Measurements from ENCODE around the gene SCLY.

SCLY gene

GRCh38 chr2:238039985-238040384 is 20.8 kb upstream of the SCLY start:
- H3F3A ChIP-seq (ENCODE audit: low read depth), result no peaks in the 10 kb centered on the region
- H2AFZ ChIP-seq (ENCODE audit: low read length), result no peak overlapping the region
- H3K4me2 ChIP-seq (ENCODE audit: low read depth, low read length, poor library complexity, severe bottlenecking), result no peak overlapping the region
- no peaks in the 10 kb centered on the region for H4K20me1 ChIP-seq (ENCODE audit: insufficient read depth, low read length, poor library complexity, severe bottlenecking)
- H3K9me2 ChIP-seq (replicated peaks; ENCODE audit: low read depth, low read length), result no peaks in the 10 kb centered on the region
- TF ChIP-seq CTCF (conservative IDR thresholded peaks at IDR 0.05; ENCODE audit: low read length) (no peak), EZH2phosphoT487 (IDR thresholded peaks at IDR 0.05; ENCODE audit: borderline replicate concordance) (no peak)
- no peaks in the 10 kb centered on the region for H3K27me3 ChIP-seq (ENCODE audit: insufficient read depth, low read length, poor library complexity, severe bottlenecking)
- no peaks in the 10 kb centered on the region for H3K9me3 ChIP-seq (ENCODE audit: insufficient read depth, low read depth, low read length)
- no peaks in the 10 kb centered on the region for H3K4me1 ChIP-seq (ENCODE audit: insufficient read depth, low read length, poor library complexity, severe bottlenecking)
- no peaks in the 10 kb centered on the region for H3K79me2 ChIP-seq (ENCODE audit: insufficient read depth, low read length)
- H3K9ac ChIP-seq (ENCODE audit: low read depth, low read length, poor library complexity, severe bottlenecking), result no peak overlapping the region
- H3K4me3 ChIP-seq (ENCODE audit: low read length, poor library complexity, severe bottlenecking), result no peak overlapping the region
- H3K36me3 ChIP-seq (ENCODE audit: insufficient read depth, low read length), result peaks cover 89% of the 10 kb centered on the region; the same call in 1 of the 2 replicates

- Histone ChIP-seq H3K9ac (ENCODE audit: low read depth, low read length, poor library complexity, severe bottlenecking) (no peak overlapping the region), H3K79me2 (ENCODE audit: insufficient read depth, low read length) (no peaks in the 10 kb centered on the region), H3K27me3 (ENCODE audit: insufficient read depth, low read length, poor library complexity, severe bottlenecking) (no peaks in the 10 kb centered on the region), H3K9me2 (replicated peaks; ENCODE audit: low read depth, low read length) (no peaks in the 10 kb centered on the region), H3F3A (ENCODE audit: low read depth) (no peaks in the 10 kb centered on the region), H3K36me3 (ENCODE audit: insufficient read depth, low read length) (peaks cover 82% of the 10 kb centered on the region; the same call in 1 of the 2 replicates), H2AFZ (ENCODE audit: low read length) (no peak overlapping the region), H3K9me3 (ENCODE audit: insufficient read depth, low read depth, low read length) (no peaks in the 10 kb centered on the region), H4K20me1 (ENCODE audit: insufficient read depth, low read length, poor library complexity, severe bottlenecking) (no peaks in the 10 kb centered on the region), H3K4me1 (ENCODE audit: insufficient read depth, low read length, poor library complexity, severe bottlenecking) (no peaks in the 10 kb centered on the region), H3K4me2 (ENCODE audit: low read depth, low read length, poor library complexity, severe bottlenecking) (no peak overlapping the region), H3K4me3 (ENCODE audit: low read length, poor library complexity, severe bottlenecking) (no peak overlapping the region)
- TF ChIP-seq CTCF (conservative IDR thresholded peaks at IDR 0.05; ENCODE audit: low read length) (no peak), EZH2phosphoT487 (IDR thresholded peaks at IDR 0.05; ENCODE audit: borderline replicate concordance) (no peak)
Measured at GRCh38 chr2:238040918-238041317, 19.9 kb upstream of the SCLY start.

GRCh38 chr2:238042090-238042489 is 18.7 kb upstream of the SCLY start:
- H2AFZ ChIP-seq (ENCODE audit: low read length), result no peak overlapping the region
- H3K9me3 ChIP-seq (ENCODE audit: insufficient read depth, low read depth, low read length), result no peaks in the 10 kb centered on the region
- H3K27me3 ChIP-seq (ENCODE audit: insufficient read depth, low read length, poor library complexity, severe bottlenecking), result no peaks in the 10 kb centered on the region
- no peak overlapping the region for H3K9ac ChIP-seq (ENCODE audit: low read depth, low read length, poor library complexity, severe bottlenecking)
- no peak for TF ChIP-seq EZH2phosphoT487 (IDR thresholded peaks at IDR 0.05; ENCODE audit: borderline replicate concordance)
- TF ChIP-seq CTCF (conservative IDR thresholded peaks at IDR 0.05; ENCODE audit: low read length), result no peak
- no peak overlapping the region for H3K4me2 ChIP-seq (ENCODE audit: low read depth, low read length, poor library complexity, severe bottlenecking)
- H3K9me2 ChIP-seq (replicated peaks; ENCODE audit: low read depth, low read length), result no peaks in the 10 kb centered on the region
- no peaks in the 10 kb centered on the region for H3F3A ChIP-seq (ENCODE audit: low read depth)
- H3K4me3 ChIP-seq (ENCODE audit: low read length, poor library complexity, severe bottlenecking), result no peak overlapping the region
- H4K20me1 ChIP-seq (ENCODE audit: insufficient read depth, low read length, poor library complexity, severe bottlenecking), result no peaks in the 10 kb centered on the region
- H3K36me3 ChIP-seq (ENCODE audit: insufficient read depth, low read length), result peaks cover 82% of the 10 kb centered on the region; the same call in 1 of the 2 replicates
- H3K79me2 ChIP-seq (ENCODE audit: insufficient read depth, low read length), result no peaks in the 10 kb centered on the region
- no peaks in the 10 kb centered on the region for H3K4me1 ChIP-seq (ENCODE audit: insufficient read depth, low read length, poor library complexity, severe bottlenecking)
